Epithelial cell of esophagus (primary cell): ENCODE measurements around the gene PRR14.
"Not testable (repeated sequence)": the region's sequence is repeated elsewhere in the genome, so short reads cannot be mapped to it uniquely, and the experiment has no call there.

Experiments
- DNase-seq: peaks from one replicate; pipeline ENCODE4 v3.0.0; 2010; ENCODE audit warnings: low read depth
- H3K4me3 ChIP-seq: 2 replicates; pipeline ENCODE4 v1.5.1; 2011; ENCODE audit warnings: mild to moderate bottlenecking, low read length, control low read depth
- TF ChIP-seq, protein P1 (sequence below): IDR thresholded peaks from 2 replicates; pipeline ENCODE4 v1.5.1; 2011; ENCODE audit warnings: low read depth, mild to moderate bottlenecking, low read length, control low read depth, inconsistent platforms; ENCODE audit not compliant: insufficient read depth; ENCODE audit errors: missing control alignments

PRR14 gene

GRCh38 chr16:30620169-30620568 is 30.6 kb upstream of the PRR14 start:
- TF ChIP-seq, protein P1, sequence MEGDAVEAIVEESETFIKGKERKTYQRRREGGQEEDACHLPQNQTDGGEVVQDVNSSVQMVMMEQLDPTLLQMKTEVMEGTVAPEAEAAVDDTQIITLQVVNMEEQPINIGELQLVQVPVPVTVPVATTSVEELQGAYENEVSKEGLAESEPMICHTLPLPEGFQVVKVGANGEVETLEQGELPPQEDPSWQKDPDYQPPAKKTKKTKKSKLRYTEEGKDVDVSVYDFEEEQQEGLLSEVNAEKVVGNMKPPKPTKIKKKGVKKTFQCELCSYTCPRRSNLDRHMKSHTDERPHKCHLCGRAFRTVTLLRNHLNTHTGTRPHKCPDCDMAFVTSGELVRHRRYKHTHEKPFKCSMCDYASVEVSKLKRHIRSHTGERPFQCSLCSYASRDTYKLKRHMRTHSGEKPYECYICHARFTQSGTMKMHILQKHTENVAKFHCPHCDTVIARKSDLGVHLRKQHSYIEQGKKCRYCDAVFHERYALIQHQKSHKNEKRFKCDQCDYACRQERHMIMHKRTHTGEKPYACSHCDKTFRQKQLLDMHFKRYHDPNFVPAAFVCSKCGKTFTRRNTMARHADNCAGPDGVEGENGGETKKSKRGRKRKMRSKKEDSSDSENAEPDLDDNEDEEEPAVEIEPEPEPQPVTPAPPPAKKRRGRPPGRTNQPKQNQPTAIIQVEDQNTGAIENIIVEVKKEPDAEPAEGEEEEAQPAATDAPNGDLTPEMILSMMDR = no peak

DNA sequence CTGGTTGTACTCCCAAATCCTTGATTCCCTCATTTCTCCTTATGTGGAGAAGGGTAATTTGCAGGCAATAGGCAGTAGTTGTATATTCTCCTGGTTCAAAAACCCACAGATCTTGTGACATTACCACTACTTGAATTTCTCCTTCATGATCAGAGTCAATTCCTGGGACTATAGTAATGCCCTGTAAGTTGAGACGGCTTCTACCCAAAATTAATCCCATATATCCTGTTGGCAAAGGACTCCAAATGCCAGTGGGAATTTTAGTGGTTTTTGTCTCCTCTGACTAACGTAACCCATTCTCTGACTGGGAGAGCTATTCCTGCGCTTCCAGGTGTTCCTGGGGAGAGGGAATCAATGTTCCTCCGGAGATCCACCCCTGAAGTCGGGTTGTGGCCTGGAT is 29.0 kb upstream of the PRR14 start:
- TF ChIP-seq, protein P1 = no peak
- no peak overlapping the region for H3K4me3 ChIP-seq
- DNase-seq = peak; percentile 56

More at GRCh38 chr16:30620169-30620568, 30.6 kb upstream of the PRR14 start:
- no peak for DNase-seq
- H3K4me3 ChIP-seq = no peak overlapping the region

DNA sequence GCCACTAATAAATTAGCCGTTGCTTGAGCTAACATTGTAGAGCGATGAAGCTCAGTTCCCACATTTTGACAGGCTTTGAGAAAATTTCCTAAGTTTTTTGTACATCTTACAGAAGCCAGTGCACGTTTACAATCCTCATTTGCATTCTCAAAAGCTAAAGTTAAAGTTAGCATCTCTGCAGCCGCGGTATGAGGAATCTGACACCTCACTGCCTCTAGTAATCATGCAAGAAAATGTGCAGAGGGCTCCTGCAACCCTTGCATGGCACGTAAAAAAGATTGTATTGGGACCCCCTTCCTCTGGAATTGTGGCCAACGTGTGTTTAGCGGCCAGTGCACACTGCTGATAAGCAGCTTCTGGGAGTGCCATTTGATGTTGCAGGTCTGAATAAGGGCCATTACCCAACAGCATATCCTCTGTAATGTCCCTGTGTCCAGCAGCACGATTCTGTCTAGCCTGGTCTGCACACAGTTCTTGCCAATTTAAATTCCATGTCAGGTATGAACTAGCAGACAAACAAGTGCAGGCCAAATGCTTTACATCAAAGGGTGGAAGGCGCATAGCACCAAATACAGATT is 28.2 kb upstream of the PRR14 start:
- TF ChIP-seq, protein P1 = no peak
- peak; percentile 25 for DNase-seq
- no peak overlapping the region for H3K4me3 ChIP-seq

- no peak overlapping the region for H3K4me3 ChIP-seq
- TF ChIP-seq, protein P1 = no peak
- DNase-seq = peak; percentile 53
These were observed 27.1 kb upstream of the PRR14 start for GRCh38 chr16:30623536-30624283.

GRCh38 chr16:30626236-30626635 is 24.5 kb upstream of the PRR14 start:
- no peak for DNase-seq
- no peak overlapping the region for H3K4me3 ChIP-seq
- TF ChIP-seq, protein P1 = no peak

DNA sequence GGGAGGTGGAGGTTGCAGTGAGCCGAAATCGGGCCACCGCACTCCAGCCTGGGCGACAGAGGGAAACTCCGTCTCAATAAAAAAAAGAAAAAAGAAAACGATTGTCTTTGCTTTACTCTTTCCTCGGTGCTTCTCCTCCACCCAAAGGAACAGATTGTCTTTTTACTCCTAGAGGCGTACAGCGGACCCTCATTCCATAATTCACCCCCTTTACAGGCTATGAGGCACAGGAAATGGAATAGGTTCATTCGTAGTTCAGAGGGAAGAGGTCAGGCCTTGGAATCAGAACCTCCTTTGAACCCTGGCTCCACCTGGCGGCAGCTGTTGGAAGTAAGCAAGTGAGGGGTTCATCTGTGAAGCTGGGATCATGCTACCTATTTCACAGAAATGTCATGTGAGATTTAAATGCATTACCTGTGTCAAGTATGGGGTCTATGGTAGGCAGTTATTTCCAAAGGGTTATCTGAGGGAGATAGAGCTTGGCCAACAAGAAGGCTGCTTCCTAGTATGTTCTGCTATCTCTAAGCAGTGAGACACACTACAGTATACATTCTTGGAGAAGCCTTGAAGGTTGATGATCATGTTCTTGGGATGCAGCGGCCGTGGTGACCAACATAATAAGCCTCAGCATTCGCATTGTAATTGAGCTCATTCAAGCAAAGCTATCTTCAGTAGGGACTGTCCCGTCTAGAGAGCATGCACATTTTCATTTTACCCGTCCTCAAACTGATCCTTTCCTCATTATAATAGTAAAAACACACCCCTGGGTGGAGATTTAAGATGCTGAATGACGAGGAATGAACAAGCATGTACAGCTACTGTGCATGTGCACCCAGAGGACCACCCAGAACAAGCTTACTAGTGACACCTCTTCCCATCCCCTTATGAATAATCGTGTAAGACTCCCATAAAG is 21.9 kb upstream of the PRR14 start:
- DNase-seq = peak; percentile 77
- H3K4me3 ChIP-seq = no peak overlapping the region
- TF ChIP-seq, protein P1 = peak; percentile 98

DNA sequence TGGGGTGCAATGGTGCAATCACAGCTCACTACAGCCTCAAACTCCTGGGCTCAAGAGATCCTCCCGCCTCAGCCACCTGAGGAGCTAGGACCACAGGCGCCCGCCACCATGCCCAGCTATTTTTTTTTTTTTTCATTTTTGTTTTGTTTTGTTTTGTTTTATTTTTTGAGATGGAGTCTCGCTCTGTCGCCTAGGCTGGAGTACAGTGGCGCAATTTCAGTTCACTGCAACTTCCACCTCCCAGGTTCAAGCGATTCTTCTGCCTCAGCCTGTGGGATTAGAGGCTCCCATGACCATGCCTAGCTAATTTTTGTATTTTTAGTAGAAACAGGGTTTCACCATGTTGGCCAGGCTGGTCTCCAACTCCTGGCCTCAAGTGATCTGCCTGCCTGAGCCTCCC is 18.3 kb upstream of the PRR14 start:
- not testable (repeated sequence) for DNase-seq, H3K4me3 ChIP-seq
